Stimulated activated CD4-positive, alpha-beta T cell treated with anti-CD3 and anti-CD28 coated beads, Interleukin-15, amount 100 ng/mL, for 48 hours (primary cell): ENCODE results near the gene SORCS3.

Experiments
- DNase-seq, 2 donors: peaks; one replicate each; pipeline ENCODE4 v3.0.0-alpha.2; 2020; ENCODE audit warnings: low read depth in 2 of 2

The SORCS3 gene

DNA sequence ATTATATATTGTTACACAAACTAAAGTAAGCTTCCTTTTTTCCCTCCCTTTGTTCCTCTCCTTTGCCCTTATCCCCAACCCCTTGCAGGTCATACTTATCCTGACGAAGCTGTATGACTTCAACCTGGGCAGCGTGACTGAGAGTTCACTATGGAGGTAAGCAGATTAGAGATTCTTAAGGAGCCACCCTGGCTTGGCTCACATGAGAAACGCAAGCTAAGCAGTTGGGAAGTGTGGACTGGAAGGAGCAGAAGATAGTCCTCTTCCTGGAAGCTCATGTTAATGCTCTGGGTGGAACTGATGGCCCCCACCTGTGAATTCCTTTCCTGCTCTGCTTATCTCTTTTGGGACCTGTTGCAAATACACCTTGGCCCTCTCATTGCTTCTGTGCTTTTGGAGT lies 201.6 kb downstream of the SORCS3 start:
- DNase-seq: no peak

DNA sequence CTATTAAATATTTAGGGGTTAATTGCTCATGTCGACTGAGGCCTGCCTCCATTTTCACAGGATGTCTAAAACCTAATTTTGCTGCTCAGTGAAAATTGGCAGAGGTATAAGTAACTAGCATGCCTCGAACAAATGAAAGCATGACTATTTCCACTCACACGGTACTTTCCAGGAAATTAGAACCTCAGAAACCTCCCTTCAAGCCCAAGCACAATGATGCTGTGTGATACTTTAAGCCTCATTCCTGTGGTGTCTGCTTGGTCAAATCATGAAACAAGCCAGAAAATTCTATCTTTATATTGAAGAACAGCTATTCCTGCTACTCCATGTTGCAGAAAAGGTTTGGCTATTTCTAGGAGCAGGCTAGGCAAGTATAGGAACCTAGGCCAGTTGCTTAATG lies 203.0 kb downstream of the SORCS3 start:
- no peak for DNase-seq

DNA sequence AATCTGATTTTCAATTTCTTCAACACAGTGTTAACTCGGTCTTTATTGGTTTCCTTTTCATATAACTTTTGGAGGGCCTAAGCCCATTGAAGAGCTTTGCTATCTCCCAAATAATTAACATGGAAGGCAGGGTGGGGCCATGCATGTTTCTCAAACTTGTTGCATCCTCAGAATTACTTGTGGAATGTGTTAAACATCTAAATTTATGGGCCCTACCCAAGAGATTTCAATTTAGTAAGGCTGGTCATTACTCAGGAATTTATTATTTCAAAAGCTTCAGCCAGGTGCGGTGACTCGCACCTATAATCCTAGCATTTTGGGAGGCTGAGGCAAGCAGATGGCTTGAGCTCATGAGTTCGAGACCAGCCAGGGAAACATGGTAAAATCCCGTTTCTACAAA lies 208.9 kb downstream of the SORCS3 start:
- no peak for DNase-seq

DNA sequence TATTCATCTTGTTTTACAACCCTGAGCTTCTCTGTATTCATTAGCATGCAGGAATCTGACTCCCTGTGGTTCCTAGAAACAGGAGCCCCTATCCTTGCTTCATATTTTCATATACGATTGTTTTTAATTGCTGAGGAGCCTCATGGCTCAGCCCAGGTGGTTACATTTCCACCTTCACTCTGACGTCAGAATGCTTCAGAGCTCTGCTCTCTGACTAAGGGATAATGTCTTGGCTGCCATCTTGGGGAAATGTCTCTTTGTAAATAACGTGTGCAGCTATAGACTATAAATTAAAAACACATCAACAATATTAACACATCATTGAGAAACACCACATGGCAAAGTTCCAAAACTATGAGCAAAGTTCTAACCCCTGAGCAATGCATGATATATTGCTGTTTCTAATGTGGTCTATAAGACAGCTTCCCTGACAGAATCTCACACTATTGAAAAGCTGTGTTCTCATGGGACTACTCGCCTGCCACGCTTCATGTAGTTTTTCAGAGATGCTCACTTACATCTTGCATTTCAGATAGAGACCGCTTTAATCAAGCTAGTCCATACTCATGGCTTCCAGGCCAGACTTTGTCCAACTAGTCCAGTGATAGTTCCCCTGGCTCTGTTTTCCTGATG lies 227.0 kb downstream of the SORCS3 start:
- DNase-seq: no peak

DNA sequence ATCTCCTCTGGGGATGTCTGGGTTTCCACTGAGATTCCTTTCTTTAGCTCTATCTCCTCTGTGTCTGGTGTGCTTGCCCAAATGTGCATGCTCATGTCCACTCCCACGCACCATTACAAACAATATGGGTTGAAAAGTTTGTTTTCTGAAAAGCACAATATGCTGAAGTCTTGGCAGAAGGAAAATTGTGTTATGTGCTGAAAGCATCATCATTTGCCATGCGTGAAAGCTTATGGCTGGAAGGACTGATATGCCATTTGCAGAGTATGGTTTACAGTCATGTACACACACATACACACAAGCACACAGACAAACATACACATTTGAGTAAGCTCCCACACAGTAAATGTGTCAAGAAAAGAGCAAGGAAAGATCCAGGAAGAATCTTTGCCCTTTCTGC lies 231.6 kb downstream of the SORCS3 start:
- DNase-seq: no peak

DNA sequence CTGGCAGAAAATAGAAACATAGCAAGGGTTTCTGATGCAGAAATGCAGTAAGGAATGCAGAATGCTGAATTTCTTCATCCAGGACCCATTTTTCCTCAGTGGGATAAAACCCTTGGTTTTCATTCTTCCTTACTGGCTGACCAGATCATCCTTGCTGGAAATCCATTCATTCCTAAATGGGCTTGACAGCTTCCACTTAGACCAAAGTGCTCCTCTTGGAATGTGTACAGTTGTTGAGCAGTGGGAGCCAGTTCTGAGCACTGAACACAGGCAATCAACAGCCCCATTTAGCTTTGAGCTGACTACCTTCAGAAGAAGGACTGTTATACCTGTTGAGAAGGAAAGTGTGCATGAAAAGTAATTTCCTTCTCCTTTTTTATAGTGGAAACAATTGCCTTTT lies 232.1 kb downstream of the SORCS3 start:
- DNase-seq: no peak

DNA sequence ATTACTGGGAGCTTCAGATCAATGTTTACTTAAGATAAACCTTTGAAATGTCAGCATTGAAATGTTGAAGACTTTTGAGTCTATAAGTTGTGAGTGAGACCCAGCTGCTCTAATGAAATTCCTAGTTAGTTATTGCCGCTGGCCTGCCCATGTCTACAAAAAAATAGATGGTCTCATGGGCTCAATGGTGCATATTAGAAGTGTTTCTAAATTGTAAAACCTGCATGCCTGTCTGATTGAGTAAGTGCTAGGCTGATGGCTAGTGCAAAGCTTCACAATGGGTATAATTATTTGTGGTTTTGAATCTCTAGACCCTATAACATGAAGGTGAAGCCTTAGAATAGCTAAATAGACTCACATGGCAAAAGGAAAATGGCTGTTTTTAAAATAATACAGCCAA lies 234.5 kb downstream of the SORCS3 start:
- no peak for DNase-seq

DNA sequence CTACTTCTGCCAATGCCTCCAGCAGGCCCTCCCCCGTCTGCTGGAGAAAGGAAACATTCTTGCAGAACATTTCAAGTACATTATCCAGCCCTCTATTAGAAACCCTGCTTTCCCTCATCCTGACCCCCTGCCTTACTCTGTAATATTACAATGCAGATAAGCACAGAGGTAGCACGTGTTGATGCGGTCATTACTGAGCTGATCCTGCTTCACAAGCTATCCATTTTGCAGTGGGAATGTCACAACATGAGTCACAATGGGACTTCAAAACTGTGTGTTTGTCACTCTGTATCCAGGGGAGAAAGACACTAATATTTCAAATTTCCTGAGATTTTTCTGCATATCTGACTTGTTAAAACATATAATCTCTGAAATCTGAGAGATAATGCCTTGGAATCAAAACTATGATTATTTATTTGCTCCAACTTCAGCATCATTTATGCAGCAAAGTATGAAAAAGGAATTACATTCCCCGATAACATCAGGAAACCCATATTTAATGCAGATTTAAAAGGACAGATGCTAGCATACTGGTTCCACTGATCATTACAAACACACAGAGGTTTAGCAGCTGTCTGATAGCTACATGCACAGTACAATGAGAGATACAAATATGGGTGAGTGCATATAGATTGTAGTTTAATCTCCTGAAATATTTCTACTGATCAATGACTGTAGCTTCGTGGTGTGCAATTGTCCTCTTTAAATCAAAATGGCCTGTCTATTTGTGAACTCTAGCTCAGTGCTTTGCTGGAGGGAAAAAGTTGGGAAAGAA lies 239.7 kb downstream of the SORCS3 start:
- DNase-seq: no peak

DNA sequence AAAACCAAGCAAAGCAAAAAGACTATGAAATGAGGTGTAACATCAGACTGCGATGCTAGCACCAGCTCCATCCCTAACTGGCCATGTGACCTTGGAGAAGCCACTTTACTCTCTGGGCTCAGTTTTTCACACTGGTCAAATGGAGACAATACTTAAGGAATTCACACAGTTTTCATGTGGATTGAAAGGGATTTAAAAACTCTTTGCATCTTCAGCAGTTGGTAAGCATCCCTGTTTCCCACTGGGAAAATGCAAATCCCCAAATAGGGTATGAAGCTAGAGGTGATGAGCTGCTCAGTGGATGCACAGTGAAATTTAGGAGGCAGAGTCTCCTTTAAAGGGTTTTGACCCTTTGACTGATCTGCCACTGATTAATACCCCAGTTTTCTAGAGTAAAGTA lies 240.7 kb downstream of the SORCS3 start:
- no peak for DNase-seq

DNA sequence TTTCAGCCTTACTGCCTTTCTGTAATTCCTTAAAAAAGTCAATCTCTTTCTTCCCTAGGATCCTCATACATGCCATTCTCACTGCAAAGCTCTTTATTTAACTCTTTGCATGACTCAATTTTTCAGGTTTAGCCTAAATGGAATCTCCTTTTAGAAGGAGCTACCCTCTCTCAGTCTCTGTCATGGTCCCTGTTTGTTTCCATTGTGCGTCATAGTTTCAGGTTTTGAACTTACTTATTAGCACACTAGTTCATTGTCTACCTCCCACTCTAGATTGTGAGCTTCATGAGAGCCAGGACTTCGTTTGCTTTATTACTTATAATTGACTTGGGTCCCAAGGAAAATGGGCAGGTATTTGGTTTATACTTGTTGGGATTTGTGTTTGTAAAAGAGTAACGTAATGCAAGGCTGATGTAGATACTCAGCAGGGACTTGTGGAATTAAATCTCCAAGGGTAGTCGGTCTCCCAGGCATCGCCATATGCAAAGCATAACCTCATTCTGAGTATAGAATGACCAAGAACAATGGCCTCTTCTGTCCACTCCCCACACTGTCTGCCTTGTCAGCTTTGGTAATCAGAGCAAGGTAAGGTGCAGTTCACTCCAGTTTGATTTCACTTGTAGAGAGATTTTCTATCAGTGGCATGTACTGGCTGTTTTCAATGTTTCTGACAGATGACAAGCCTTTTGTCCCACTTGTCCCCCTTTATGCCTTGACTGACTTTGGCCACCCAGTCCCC lies 252.0 kb downstream of the SORCS3 start:
- DNase-seq: no peak

DNA sequence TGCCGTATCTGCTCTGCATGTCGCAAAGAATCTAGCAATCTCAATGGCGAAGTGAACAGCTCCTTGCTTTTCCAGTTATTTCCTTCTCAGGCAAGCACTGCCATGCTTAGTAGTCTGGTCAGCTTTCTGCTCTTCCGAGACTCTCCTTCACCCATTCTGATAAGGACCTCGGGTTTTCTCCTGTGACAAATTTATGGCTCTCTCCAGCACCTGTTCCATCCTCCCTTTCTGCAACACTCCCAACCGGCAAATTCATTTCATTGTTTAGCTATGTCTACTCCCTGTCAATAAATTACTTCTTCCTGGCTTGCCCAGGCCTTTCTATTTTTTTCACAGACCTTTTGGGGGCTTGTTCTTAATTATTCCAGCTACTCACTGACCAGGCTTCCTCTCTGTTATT lies 252.6 kb downstream of the SORCS3 start:
- no peak for DNase-seq

DNA sequence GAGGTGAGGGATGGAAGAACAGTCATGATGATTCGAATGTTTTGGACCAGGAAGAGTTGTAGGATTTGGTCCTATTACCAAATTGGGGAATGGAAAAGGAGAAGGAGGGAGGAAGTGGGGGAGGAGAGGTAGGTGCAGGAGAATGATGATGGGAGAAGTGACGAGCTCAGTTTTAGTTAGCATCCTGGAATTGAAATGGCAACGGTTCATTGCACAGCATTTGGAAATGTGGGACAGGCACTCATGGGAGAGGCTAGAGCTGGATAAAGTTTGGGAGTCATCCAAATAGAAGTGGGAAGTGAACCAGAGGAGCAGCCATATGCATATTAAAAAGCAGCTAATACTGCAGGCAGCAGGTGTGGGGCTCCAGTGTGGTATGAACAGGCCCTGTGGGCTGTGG lies 253.6 kb downstream of the SORCS3 start:
- no peak for DNase-seq

DNA sequence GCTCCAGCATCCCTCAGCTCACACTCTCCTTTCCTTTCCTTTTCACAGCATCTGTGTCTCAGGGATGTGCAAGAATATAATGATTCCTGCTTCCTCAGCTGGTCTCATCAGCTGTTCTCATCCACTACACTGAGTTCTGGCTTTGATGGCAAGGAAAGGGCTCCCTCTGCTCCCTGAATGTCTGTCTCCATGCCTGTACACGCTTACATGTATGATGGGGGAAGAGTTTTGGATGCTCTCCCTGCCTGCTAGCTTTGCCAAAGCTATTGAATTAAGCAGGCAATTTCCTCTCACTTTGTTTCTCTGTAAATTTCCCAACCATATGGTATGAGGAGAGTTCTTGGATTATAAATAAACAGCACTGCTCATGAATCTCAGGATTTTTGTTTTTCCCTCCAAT lies 254.5 kb downstream of the SORCS3 start:
- no peak for DNase-seq

DNA sequence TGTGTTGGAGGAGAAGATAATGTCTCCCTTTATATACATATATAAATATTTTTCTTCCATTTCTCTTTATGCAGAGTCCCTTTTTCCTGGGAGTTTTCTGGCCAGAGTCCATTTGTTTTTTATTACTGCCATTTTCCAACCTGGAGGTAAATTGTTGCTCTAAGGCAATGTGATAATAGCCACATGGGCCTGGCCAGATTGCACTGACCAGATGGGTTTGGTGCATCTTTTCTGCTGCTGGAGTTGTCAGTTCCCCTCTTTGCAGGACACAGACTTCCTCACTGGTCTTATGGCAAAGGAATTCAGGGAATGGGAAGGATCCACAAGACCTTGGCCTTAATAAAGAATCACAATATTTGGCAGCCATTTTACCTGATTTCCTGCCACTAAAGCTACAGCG lies 254.9 kb downstream of the SORCS3 start:
- DNase-seq: no peak

DNA sequence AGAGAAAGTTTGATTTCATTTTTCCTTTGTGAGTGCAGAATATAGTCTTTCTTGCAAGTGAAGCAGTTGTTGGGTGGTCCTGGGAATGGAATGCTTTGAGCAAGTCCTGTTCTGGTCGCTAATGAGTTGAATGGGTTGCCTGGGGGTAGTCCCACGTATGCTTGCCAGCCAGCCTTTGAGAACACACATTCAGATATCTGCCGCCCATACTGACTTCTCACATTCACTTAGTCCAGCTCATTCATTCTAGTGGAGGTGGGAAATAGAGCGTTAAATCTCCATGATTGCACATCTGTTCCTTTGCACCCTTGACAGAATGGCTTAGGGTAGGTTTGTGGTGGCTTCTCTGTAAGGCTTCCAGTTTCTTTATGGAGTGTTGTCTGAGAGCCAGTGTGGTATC lies 256.6 kb downstream of the SORCS3 start:
- DNase-seq: no peak

DNA sequence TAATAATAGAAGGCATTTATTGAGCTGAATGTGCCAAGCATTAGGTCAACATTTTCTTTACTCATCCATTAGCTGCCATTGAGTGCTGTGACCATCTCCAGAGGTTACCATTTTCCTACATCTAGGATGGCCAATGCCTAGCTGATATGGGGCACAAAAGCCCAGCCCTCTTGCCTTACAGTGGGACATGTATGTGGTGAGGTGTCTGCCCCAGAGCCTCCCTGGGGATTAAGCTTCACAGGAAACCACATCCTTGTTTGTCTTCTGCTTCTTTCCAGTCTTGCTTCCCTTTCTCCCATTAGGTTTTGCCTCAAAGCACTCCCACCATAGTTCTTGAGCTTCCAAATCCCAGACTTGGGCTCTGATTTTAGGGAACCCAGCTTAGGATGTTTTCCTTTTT lies 258.7 kb downstream of the SORCS3 start:
- no peak for DNase-seq

DNA sequence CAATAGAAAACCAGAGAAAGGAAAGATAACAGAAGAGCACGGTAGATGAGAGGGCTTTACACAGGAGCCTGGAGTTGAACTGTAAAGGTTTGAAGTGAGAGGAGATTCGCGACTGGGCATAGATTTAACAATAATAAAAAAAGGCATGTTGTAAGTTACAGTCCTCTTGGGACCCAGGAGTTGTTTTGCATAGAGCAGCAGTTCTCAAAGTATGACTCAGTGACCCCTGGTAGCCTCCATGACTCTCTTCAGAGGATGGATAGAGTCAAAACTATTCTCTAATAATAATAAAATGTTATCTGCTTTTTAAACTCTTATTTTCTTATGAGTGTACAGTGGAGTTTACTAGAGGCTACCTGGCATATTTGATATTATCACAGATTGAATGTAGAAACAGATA lies 262.3 kb downstream of the SORCS3 start:
- no peak for DNase-seq

DNA sequence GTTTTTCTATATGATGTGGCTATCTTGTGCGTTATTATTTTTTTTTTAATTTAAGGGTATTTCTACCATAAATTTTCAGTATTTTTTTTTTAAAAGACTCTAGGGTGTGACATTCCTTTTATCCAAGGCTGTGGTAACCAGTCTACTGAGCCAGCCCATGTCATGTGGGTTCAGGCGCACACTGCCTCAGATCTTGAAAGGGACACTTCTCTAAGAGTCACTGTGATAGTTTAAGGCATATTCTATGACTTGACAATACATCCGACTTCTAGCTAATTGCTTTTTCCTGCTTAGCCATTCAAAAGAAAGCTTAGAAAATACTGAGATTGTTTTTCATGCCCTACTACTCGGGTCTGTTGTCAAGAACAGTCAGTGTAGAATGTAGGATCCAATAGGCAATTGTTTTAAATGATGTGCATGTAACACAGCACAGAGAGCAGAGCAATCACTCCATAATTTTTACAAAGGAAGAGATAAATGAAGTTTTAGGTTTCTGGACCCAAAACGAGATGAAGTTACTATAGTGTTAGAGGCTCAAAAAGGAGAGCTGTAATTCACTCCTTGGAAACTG lies 263.7 kb downstream of the SORCS3 start:
- DNase-seq: no peak

DNA sequence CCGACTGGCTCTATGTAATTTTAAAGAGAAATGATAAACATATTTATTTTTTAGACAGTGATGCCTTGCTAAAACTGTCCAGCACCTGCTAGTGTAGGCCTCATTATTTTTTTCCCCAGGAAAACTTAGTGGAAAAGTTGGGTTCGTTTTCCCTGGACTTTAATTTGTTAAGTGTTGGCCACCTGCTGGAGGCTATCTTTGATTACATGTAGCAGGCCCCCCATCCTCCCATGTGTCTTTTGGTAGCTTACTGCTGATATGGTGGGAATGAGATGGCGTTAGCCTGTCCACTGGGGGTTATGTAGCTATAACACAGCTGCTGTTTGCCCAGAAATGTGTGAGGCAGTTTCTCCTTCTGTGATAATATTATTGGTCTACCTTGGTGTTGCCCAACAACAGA lies 265.0 kb downstream of the SORCS3 start:
- DNase-seq: no peak

DNA sequence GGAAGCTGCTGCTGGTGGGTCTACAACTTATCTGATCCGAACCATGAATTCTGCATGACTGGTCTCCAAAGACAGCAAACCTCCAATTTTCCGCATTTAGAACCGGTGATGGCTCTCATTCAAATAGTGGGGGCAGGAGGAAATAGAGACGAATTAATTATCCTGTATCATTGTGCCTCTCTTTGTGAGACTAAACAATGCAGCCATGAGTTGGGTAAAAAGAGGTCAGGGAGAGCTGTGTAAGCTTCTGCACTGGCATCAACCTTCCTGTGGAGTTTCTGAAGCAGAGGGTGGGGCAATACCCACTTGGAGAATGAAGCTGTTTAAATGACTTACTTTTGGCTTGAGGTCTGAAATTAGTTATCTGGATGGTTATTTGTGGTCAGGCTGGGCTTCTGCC lies 266.4 kb downstream of the SORCS3 start:
- no peak for DNase-seq

DNA sequence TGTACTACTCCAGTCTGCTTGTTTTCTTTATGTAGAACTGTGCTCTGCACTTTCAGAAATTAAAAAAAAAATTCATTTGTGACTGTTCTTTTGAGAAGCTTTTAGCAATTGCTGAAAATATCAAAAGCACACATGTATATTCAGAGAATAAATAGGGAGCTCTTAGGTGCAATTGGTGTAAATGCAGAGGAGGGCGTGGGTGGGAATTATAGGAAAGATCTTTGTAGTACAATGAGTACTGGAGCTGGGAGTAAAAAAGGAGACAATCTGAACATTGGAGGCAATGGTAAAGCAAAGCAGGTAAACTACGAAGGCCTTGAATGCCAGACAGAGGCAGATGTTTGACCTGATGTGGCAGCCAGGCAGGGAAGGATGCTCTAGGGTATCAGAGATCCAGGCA lies 267.5 kb downstream of the SORCS3 start:
- DNase-seq: no peak

DNA sequence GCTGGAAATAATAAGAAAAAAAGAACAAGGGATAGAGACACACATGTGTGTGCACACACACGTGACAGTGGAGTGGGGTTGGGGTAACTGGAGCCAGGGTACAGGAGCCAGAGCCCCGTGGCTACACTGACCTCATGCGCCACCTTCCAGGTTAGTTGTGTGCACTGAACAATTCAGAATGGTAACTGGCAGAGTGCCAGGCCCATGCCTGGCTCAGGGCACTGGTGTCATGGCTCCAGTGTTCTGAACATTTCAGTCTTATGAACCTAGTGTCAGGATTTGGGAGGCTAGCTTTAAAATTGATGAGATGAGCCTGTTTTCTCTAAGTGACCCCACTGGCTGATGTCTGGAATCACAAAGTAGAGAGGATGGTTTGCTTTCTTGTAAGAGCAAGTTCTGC lies 269.6 kb downstream of the SORCS3 start:
- no peak for DNase-seq

DNA sequence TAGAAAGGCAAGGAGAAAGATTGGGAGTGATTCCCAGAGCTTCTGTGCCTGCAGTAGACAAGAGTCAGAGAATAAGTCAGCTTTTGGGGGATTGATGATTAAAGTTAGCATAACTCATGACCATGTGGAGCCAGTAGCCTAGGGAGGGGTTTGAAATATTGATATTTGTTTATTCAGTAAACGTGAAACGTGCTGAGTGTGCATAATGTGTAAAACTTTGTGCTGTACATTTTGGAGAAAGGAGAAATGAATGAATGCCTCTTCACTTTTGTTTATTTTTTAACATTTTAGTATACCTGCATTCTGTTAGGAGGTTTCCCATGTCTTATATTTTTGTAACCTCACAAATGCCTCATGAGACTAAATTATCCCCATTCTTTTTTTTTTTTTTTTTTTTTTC lies 272.3 kb downstream of the SORCS3 start:
- DNase-seq: no peak
